NCI-H82 treated with DMSO at 0.1 percent for 48 hours (cell line): ENCODE results near the gene XKR3.
"Not testable (repeated sequence)": the region's sequence is repeated elsewhere in the genome, so short reads cannot be mapped to it uniquely, and the experiment has no call there.

Source experiments
- DNase-seq: peaks from one replicate; lab custom pipeline; 2025; ENCODE audit not compliant: unreplicated experiment; lab: John Stamatoyannopoulos, UW

The XKR3 gene

DNA sequence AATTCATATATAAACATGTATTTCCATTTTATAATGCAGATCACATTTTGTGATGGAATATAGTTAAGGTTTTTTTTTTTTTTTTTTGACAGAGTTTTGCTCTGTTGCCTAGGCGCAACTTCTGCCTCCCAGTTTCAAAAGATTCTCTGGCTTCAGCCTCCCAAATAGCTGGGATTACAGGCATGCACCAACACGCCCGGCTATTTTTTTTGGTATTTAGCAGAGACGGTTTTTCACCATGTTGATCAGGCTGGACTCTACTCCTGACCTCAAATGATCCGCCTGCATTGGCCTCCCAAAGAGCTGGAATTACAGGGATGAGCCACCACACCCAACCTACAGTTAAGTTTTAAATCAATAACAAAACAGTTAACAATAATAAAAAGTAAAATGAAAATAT, 18.8 kb downstream of the XKR3 start:
- no peak for DNase-seq

DNA sequence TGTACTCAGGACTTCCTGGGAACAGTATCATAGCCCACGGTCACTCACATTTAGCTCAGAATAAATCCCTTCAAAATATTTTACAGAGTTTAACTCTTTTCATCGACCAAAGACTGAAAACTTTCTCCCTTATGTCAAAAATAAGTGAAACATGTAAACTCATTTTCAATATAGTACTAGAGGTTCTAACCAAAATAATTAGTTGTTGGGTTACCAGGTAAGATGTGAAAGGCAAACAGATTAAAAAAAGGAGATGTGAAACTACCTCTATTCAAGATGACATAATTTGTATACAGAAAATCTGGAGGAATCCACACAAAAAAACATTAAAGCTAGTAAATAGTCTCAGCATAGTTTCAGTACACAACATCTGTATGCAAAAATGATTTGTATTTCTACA, 20.3 kb downstream of the XKR3 start:
- DNase-seq: no peak

DNA sequence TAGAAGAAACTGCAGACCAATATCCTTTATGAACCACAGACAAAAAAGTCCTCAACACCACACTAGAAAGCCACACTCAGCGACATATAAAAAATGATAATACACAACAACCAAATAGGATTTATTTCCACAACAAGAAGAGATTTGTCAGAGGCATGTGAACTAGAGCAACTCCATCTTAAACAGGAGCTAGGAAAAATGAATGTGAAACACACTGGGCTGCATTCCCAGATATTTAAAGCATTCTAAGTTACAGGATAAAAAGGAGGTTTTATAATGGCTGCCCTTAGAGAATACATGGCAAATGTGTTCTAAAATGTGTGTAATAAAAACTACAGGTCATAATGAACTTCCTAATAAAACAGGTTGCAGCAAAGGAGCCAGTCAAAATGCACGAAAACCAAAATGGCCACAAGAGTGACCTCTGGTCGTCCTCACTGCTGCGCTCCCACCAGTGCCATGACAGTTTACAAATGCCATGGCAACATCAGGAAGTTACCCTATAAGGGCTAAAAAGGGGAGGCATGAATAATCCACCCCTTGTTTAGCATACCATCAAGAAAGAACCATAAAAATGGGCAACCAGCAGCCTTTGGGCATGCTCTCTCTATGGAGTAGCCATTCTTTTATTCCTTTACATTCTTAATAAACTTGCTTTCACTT, 21.8 kb downstream of the XKR3 start:
- no peak for DNase-seq

GRCh38 chr22:16801571-16801970, 23.6 kb downstream of the XKR3 start:
- no peak for DNase-seq

GRCh38 chr22:16801088-16801487, 24.1 kb downstream of the XKR3 start:
- no peak for DNase-seq

DNA sequence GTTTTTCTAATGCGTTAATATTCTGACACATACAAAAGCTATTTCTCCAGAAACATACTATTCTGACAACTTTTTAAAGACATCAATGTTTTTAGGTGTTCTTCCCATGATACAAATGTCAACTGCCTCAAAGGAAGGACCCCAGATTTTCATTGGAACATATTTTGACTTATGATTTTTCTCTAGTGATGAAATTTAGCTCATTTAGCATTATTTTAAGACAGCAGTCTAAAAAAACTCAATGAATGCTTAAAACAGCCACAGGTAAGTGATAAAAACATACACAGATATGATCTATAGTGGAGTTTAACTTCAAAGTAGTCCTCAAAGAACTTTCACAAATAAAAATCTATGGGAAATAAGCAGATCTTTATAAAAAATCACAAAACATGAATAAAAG, 24.9 kb downstream of the XKR3 start:
- DNase-seq: no peak

GRCh38 chr22:16795504-16795903, 29.7 kb downstream of the XKR3 start:
- not testable (repeated sequence) for DNase-seq

DNA sequence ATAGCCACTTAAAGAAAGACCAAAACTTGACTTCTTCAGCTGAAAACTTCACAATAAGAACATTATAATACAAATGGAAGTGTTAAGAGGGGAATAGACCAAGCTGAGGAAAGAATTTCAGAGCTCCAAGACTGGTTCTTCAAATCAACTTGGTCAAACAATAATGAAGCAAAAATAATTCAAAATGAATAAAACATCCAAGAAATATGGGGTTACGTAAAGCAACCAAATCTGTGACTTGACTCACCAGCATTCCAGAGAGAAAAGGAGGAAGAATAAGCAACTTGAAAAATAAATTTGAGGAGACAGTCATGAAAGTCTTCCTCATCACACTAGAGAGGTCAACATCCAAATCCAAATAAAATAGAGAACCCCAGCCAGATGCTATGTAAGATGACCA, 31.4 kb downstream of the XKR3 start:
- no peak for DNase-seq

- no peak for DNase-seq
These were observed 35.2 kb downstream of the XKR3 start for GRCh38 chr22:16789860-16790493.

- no peak for DNase-seq
These were observed 41.3 kb downstream of the XKR3 start for GRCh38 chr22:16783930-16784354.

DNA sequence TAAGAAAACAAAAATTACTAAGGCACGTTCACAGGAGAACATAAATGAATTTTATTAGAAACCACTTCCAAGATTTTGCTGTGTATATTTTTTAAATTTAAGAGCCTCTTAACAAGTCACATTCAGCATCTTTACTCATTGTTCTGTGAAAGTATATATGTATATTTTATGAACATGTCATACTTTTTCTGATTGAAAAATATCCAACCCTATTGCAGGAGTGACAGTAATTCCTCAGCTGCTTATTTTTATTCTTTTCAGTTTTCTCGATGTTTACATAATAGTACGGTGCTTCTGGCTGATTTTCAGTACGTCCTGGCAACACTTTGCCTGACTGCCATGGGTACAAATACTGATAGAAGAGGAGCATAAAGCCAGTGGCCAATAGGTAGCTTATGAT, 41.8 kb downstream of the XKR3 start:
- DNase-seq: no peak

DNA sequence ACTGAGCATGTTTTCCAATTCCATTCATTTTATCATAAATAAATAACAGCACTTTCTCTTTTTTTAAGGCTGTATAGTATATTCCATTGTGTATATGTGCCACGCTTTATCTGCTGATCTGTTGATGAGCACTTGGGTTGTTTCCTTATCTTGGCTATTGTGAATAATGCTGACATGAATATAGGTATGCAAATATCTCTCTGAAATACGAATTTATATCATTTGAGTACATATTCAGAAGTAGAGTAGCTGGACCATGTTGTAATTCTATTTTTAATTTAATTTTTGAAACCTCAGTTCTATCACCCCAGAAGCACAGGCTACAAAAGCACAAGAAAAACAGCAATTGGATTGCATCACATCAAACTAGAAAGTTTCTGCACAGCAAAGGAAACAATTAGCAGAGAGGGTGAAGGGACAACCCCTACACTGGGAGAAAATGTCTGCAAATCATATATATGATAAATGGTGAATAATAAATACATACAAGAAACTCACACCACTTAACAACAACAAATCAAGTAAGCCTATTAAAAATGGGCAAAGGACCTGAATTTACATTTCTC, 43.4 kb downstream of the XKR3 start:
- no peak for DNase-seq

GRCh38 chr22:16781074-16781763, 44.0 kb downstream of the XKR3 start:
- DNase-seq: no peak

DNA sequence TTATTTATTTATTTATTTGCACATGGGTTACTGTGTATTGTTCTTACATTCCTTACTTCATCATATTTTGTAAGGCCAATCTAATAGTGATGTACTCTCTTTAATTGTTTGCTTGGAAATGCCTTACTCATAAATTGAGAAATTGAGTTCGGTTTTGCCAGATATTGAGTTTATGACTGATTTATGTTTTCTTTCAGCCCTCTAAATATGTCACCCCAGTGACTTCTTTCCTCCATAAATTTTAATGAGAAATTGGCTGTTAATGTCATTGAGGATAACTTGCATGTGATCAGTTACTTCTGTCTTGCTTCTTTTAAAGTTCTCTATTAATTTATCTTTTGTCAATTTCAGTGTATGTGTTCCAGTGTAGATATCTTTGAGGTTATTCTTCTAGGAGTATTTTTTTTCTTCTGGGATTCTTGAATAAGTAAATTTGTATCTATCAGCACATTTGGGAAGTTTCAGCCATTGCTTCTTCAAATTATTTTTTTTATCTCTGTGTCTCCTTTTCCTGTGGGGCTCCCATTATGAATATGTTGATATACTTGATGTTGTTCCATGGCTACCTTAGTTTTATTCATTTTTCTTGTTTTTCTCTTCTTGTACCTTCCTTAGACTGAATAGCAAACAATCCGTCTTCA, 47.8 kb downstream of the XKR3 start:
- no peak for DNase-seq

- DNase-seq: no peak
These were observed 49.1 kb downstream of the XKR3 start for GRCh38 chr22:16776080-16776479.

DNA sequence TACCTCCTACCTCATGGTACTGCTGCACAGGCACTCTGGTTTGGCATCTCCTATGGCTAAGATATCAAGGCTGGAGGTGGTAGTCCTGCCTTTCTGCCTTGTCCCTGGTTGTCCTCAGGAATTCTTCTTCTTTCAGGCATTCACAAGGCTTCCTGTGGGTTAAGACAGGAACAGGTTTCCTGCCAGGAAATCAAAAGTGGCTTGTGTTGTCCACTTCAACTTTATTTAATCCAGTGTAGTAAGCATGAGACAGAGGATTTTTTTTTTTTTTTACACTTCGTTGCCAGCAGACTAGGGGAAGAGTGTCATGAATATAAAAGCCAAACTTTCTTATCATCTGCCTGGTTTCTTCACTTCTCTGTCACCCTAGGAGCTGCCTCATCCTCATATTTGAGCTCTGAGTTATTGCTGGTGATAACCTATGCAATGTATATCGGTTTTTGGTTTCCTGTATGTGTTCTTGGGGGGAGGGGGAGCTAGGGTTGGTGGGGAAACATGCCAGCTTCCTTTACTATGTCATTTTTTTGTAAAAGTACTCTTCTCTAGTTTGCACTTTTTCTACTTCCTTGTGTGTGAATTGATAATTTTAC, 50.2 kb downstream of the XKR3 start:
- no peak for DNase-seq

GRCh38 chr22:16771569-16771968, 53.6 kb downstream of the XKR3 start:
- not testable (repeated sequence) for DNase-seq

DNA sequence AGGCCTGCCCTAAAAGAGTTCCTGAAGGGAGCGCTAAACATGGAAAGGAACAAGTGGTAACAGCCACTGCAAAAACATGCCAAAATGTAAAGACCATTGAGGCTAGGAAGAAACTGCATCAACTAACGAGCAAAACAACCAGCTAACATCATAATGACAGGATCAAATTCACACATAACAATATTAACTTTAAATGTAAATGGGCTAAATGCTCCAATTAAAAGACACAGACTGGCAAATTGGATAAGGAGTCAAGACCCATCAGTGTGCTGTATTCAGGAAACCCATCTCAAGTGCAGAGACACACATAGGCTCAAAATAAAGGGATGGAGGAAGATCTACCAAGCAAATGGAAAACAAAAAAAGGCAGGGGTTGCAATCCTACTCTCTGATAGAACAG, 57.3 kb downstream of the XKR3 start:
- not testable (repeated sequence) for DNase-seq

DNA sequence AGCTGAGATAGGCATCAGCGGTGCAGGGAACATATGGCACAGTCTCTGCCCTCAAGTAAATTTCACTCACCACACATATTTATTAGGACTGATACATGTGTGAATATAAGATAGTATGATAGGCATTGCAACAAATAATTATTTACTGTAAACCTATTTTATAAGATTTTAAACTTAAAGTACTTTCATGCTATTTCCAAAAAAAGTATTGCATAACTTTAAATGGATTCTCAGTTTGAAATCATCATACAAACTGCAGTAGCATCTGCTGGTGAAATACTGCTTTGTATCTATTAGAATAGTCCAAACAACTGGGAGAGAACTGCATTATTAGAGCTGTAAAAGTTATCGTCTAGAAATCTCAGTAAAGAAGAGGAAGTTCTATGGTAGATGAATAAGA, 63.0 kb downstream of the XKR3 start:
- DNase-seq: not testable (repeated sequence)

DNA sequence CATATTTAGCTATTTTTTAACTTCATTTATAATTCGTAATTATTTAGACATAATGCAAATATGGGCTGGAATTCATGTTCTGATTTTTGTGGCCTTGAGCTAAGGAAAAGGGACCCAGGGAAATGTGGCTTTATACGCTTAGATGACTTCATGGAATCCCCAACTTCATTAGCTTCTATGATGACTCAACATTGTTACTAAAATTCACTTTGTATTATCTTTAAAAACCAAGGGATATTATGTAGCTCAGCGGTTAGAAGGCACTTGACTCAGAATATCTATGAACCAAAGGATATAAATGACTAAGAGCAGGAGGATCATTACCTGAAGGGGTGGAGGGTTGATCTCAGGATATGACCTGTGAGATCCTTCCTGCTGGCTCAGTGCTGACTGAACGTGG, 64.8 kb downstream of the XKR3 start:
- not testable (repeated sequence) for DNase-seq

- not testable (repeated sequence) for DNase-seq
These were observed 75.9 kb downstream of the XKR3 start for GRCh38 chr22:16749282-16749681.
